Heart left ventricle (tissue), 13 donors: ENCODE data around the gene NINJ1.

ENCODE experiments used
- POLR2A ChIP-seq, 2 donors: fragments of 450-650 bp; IDR thresholded peaks; one replicate each; pipeline ENCODE4 v1.6.1; 2017; ENCODE audit warnings: antibody characterized with exemption in 2 of 2, mild to moderate bottlenecking in 2 of 2, moderate library complexity in 2 of 2
- TF ChIP-seq, protein P1 (sequence below), 12 donors: fragments of 200-600 bp; sonication (generic) in 4 of 12; IDR thresholded peaks; one replicate each; pipeline versions ENCODE4 v1.5.0 to v1.8.0; 2018 to 2022; ENCODE audit warnings: antibody characterized with exemption in 12 of 12, mild to moderate bottlenecking in 5 of 12
- donor health status: ischemic (EF 13 %, LVEDD 7.1; RV severe dilation, severe dysfunction).
- donor health status: DM: no; HTN: yes; CAD: no.
- donor health status: DM: no; HTN: no; CAD: no.
- donor health status: ischemic (EF 25% LVEDD 6.9; RV normal size, moderate dysfunction).
- donor health status: ischemic (EF 25% LVEDD 5.7; RV mildly dilated, moderate dysfunction).
- donor health status: ischemic (EF 35%, LVEDD 5.7; RV mildly dilated, moderate dysfunction).
- donor health status: nonischemic (EF 11% LVEDD 7.7; RV severe dilation, severe dysfunction).
- donor health status: DM: yes; HTN: yes; CAD: no.
- donor health status: PGD.
- donor health status: ischemic (EF 29% LVEDD 5.4; RV normal size, mild dysfunction).
- donor health status: nonischemic (EF 23%, LVEDD 6.1; RV moderate dilation, normal function).

DNA sequence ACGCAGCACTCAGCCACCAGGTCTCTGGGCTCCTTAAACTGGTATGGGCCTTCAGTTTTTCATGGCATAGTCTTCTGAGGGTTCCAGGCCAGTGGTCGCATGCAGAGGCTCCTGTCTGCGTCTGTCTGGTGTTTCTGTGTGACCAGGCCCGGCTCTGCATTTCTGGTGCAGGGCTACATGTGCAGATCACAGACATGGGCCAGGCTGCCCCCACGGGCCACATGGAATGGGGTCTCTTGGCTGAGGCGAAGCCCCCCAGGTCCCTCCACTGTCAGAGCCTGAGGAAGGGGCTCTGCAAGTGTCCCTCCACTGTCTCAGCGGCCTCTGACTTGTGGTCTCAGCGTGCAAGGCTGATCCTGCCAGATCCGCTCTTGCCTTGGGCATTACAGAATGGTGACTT is 53.6 kb downstream of the NINJ1 start:
- TF ChIP-seq, protein P1, sequence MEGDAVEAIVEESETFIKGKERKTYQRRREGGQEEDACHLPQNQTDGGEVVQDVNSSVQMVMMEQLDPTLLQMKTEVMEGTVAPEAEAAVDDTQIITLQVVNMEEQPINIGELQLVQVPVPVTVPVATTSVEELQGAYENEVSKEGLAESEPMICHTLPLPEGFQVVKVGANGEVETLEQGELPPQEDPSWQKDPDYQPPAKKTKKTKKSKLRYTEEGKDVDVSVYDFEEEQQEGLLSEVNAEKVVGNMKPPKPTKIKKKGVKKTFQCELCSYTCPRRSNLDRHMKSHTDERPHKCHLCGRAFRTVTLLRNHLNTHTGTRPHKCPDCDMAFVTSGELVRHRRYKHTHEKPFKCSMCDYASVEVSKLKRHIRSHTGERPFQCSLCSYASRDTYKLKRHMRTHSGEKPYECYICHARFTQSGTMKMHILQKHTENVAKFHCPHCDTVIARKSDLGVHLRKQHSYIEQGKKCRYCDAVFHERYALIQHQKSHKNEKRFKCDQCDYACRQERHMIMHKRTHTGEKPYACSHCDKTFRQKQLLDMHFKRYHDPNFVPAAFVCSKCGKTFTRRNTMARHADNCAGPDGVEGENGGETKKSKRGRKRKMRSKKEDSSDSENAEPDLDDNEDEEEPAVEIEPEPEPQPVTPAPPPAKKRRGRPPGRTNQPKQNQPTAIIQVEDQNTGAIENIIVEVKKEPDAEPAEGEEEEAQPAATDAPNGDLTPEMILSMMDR (IDR thresholded peaks at IDR 0.05), result no peak
- no peak for TF ChIP-seq POLR2A (IDR thresholded peaks at IDR 0.05)
